BLaER1 treated with 17β-estradiol and CSF1 and Interleukin-3, amounts not matched to agents 10 nM and 100 nM (cell line): ENCODE measurements around the gene AKR1B1.

Source experiments
- H3K27ac ChIP-seq, 11 experiments: shearing (Covaris generic); formaldehyde crosslinking; 2 replicates each; pipeline ENCODE4 v1.8.1; 2022
- H3K27me3 ChIP-seq, 11 experiments: shearing (Covaris generic); formaldehyde crosslinking; 2 replicates each; pipeline ENCODE4 v1.8.1; 2022
- H3K36me3 ChIP-seq, 11 experiments: shearing (Covaris generic); formaldehyde crosslinking; 2 replicates each; pipeline ENCODE4 v1.8.1; 2022
- H3K4me1 ChIP-seq, 10 experiments: shearing (Covaris generic); formaldehyde crosslinking; 2 replicates each; pipeline ENCODE4 v1.8.1; 2022
- H3K4me2 ChIP-seq, 11 experiments: shearing (Covaris generic); formaldehyde crosslinking; 2 replicates each; pipeline ENCODE4 v1.8.1; 2022
- H3K4me3 ChIP-seq, 10 experiments: shearing (Covaris generic); formaldehyde crosslinking; 2 replicates each; pipeline ENCODE4 v1.8.1; 2022
- H3K9ac ChIP-seq, 11 experiments: shearing (Covaris generic); formaldehyde crosslinking; 2 replicates each; pipeline ENCODE4 v1.8.1; 2022
- H3K9me3 ChIP-seq, 11 experiments: shearing (Covaris generic); formaldehyde crosslinking; replicated peaks in 1 of 11; 2 replicates each; pipeline ENCODE4 v1.8.1; 2022
- H4K20me1 ChIP-seq, 11 experiments: shearing (Covaris generic); formaldehyde crosslinking; 2 replicates each; pipeline ENCODE4 v1.8.1; 2022
- Cebpa-rat ChIP-seq, 11 experiments: shearing (Covaris generic); IDR thresholded peaks; 2 replicates each; pipeline ENCODE4 v1.8.1; 2022

The AKR1B1 gene

DNA sequence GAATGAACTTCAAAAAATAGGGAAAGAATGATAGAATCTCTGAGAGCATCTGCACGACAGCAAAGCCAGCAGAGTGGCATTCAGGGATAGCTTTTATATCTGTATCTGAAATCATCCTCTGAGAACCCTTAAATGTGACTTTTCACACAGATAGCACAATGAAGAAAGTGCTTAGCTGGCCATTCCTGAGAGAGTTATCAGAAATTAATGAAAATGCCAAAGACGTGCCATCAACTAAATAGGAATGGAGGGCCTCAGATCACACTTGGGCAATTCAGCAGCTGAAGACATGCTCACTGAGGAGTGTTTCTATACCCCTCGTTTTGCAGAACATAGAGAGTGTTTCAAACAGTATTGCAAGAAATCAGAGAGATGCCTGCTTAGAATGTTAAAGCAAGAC lies 51.6 kb downstream of the AKR1B1 start:
- H3K9ac ChIP-seq: no peak overlapping the region
- no peaks in the 10 kb centered on the region for H3K27me3 ChIP-seq
- no peak for TF ChIP-seq Cebpa-rat (IDR thresholded peaks at IDR 0.05)
- H3K4me2 ChIP-seq: no peak overlapping the region
- H4K20me1 ChIP-seq: no peaks in the 10 kb centered on the region
- H3K36me3 ChIP-seq: no peaks in the 10 kb centered on the region
- H3K4me3 ChIP-seq: no peak overlapping the region
- H3K4me1 ChIP-seq: 0 out of 20 replicates have a peak, but pooled peaks cover 0 to 4% (median 0%) of the 10 kb centered on the region in 10 experiments
- H3K9me3 ChIP-seq: peaks cover 15 to 26% (median 21%) of the 10 kb centered on the region in 11 experiments
- no peak overlapping the region for H3K27ac ChIP-seq

- Histone ChIP-seq H4K20me1 (no peaks in the 10 kb centered on the region), H3K9me3 (peaks cover 15 to 26% (median 21%) of the 10 kb centered on the region in 11 experiments), H3K4me3 (no peak overlapping the region), H3K36me3 (no peaks in the 10 kb centered on the region), H3K27me3 (no peaks in the 10 kb centered on the region), H3K9ac (no peak overlapping the region), H3K27ac (no peak overlapping the region), H3K4me1 (0 out of 20 replicates have a peak, but pooled peaks cover 0 to 4% (median 0%) of the 10 kb centered on the region in 10 experiments), H3K4me2 (no peak overlapping the region)
- no peak for TF ChIP-seq Cebpa-rat (IDR thresholded peaks at IDR 0.05)
These were observed 52.5 kb downstream of the AKR1B1 start for GRCh38 chr7:134406431-134406830.

DNA sequence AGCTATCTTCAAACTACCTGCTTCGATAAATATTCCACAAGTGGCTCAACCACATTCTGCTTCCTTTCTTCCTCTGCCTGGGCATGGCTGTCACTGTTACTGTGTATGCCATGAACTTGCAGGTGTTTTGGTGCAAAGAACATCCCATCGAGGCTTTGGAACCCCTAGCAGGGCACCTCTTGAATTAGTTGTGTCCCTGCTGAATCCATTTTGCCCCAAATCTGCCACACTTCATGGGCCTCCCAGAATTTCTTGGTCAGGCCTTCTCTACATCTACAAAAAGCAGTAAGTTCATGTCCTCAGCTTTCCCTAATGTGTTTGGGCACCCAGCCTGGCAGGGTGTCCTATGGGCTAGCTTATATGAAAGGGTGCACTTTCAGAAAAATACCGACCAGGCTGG lies 53.6 kb downstream of the AKR1B1 start:
- no peaks in the 10 kb centered on the region for H3K4me1 ChIP-seq
- no peak for TF ChIP-seq Cebpa-rat (IDR thresholded peaks at IDR 0.05)
- H3K36me3 ChIP-seq: no peaks in the 10 kb centered on the region
- no peak overlapping the region for H3K9ac ChIP-seq
- no peaks in the 10 kb centered on the region for H3K27me3 ChIP-seq
- H3K27ac ChIP-seq: no peak overlapping the region
- H3K4me2 ChIP-seq: no peak overlapping the region
- H3K9me3 ChIP-seq: peaks cover 15 to 26% (median 21%) of the 10 kb centered on the region in 11 experiments
- no peak overlapping the region for H3K4me3 ChIP-seq
- H4K20me1 ChIP-seq: no peaks in the 10 kb centered on the region

GRCh38 chr7:134403062-134403461 lies 55.8 kb downstream of the AKR1B1 start:
- H3K36me3 ChIP-seq: no peaks in the 10 kb centered on the region

DNA sequence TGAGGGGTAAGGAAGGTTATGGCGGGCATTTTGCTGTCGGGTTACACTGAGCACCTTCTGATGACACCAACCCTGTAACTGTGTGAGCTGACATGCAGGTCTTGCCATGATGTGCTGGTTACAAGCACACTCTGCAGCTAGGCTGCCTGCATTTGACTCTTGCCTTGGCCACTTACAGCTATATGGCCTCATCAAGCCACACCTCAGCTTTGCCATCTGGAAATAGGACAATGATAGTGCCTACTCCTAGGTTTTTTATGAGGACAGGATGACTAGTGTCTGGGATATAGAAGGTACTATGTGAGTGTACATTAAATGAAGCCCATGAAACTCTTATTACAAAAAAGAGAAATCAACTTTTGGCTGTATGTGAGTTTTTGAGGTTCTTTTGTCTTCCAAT lies 58.0 kb downstream of the AKR1B1 start:
- Histone ChIP-seq H3K27ac (no peak overlapping the region), H3K9me3 (peaks cover 8 to 14% (median 11%) of the 10 kb centered on the region in 11 experiments), H3K36me3 (no peaks in the 10 kb centered on the region), H3K4me2 (no peak overlapping the region), H4K20me1 (no peaks in the 10 kb centered on the region), H3K4me1 (peaks cover 0 to 7% (median 0%) of the 10 kb centered on the region in 10 experiments; a peak in 2 of 20 replicates), H3K4me3 (no peak overlapping the region), H3K27me3 (no peaks in the 10 kb centered on the region), H3K9ac (no peak overlapping the region)
- TF ChIP-seq Cebpa-rat (IDR thresholded peaks at IDR 0.05): no peak

More at GRCh38 chr7:134403062-134403461, 55.8 kb downstream of the AKR1B1 start:
- no peak overlapping the region for H3K9ac ChIP-seq
- no peak overlapping the region for H3K4me2 ChIP-seq
- TF ChIP-seq Cebpa-rat (IDR thresholded peaks at IDR 0.05): no peak
- H4K20me1 ChIP-seq: no peaks in the 10 kb centered on the region
- no peak overlapping the region for H3K4me3 ChIP-seq
- no peaks in the 10 kb centered on the region for H3K4me1 ChIP-seq
- H3K27me3 ChIP-seq: no peaks in the 10 kb centered on the region
- no peak overlapping the region for H3K27ac ChIP-seq
- H3K9me3 ChIP-seq: peaks cover 15 to 26% (median 21%) of the 10 kb centered on the region in 11 experiments

GRCh38 chr7:134396031-134396430 lies 62.9 kb downstream of the AKR1B1 start:
- Histone ChIP-seq H4K20me1 (no peaks in the 10 kb centered on the region), H3K4me1 (peaks cover 0 to 9% (median 0%) of the 10 kb centered on the region in 10 experiments; a peak in 2 of 20 replicates), H3K9ac (no peak overlapping the region), H3K4me3 (no peak overlapping the region), H3K9me3 (no peaks in the 10 kb centered on the region), H3K36me3 (no peaks in the 10 kb centered on the region), H3K27ac (no peak overlapping the region), H3K27me3 (no peaks in the 10 kb centered on the region), H3K4me2 (peak overlapping the region in 1 of 11 experiments; percentile 18; a peak in 1 of 22 replicates)
- TF ChIP-seq Cebpa-rat (IDR thresholded peaks at IDR 0.05): no peak

GRCh38 chr7:134395604-134396003 lies 63.3 kb downstream of the AKR1B1 start:
- H3K4me2 ChIP-seq: peak overlapping the region in 1 of 11 experiments; percentile 18; a peak in 1 of 22 replicates
- no peak for TF ChIP-seq Cebpa-rat (IDR thresholded peaks at IDR 0.05)
- no peak overlapping the region for H3K27ac ChIP-seq
- H3K36me3 ChIP-seq: no peaks in the 10 kb centered on the region
- no peaks in the 10 kb centered on the region for H3K27me3 ChIP-seq
- no peaks in the 10 kb centered on the region for H3K9me3 ChIP-seq
- peaks cover 0 to 9% (median 0%) of the 10 kb centered on the region in 10 experiments; a peak in 2 of 20 replicates for H3K4me1 ChIP-seq
- no peak overlapping the region for H3K9ac ChIP-seq
- no peak overlapping the region for H3K4me3 ChIP-seq
- no peaks in the 10 kb centered on the region for H4K20me1 ChIP-seq

DNA sequence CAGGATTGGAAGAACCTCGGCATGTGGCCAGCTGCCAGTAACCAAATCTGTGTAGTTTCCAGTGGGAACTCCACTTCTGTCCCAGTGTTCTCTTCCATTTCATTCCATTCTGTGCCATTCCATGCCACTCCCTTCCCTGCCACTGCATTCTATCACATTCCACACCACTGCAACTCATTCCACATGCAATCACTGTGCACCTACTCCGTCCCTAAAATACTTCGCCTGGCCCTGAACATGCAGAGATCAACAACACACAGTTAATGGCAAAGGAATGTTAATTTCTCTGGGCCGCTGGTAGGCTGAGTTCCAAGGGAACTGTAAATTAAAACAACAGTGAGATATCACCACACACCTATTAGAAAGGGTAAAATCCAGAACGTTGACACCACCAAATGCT lies 64.8 kb downstream of the AKR1B1 start:
- Histone ChIP-seq H3K4me2 (no peak overlapping the region), H3K9me3 (no peaks in the 10 kb centered on the region), H3K27ac (no peak overlapping the region), H3K4me3 (no peak overlapping the region), H4K20me1 (no peaks in the 10 kb centered on the region), H3K36me3 (no peaks in the 10 kb centered on the region), H3K27me3 (no peaks in the 10 kb centered on the region), H3K4me1 (peaks cover 0 to 9% (median 0%) of the 10 kb centered on the region in 10 experiments; a peak in 2 of 20 replicates), H3K9ac (no peak overlapping the region)
- TF ChIP-seq Cebpa-rat (IDR thresholded peaks at IDR 0.05): no peak
